ENCODE measurements around the gene ARF4. TPM values are rescaled to one million over a fixed set of nuclear protein-coding genes. Genes with fewer than 3 reads are reported as not detected.
A peak's percentile ranks its signal among the peaks of the same experiment; 100 is the strongest.

Gene ARF4
- total and polyA plus RNA-seq, 10 of the 15 experiments (the other 5 are each of a cell fraction or from before 2014, with no cell fraction given) = 66.2 to 283 (median 128) TPM

- TF ChIP-seq IRF4 (IDR thresholded peaks at IDR 0.05; ENCODE audit: low read depth, low read length) (peak; percentile 81), TCF3 (IDR thresholded peaks at IDR 0.05; ENCODE audit: borderline replicate concordance, insufficient read depth, low read depth, low read length) (peak; percentile 71), REST (IDR thresholded peaks at IDR 0.05; ENCODE audit: low read depth, low read length) (no peak), PBX3 (IDR thresholded peaks at IDR 0.05; ENCODE audit: insufficient replicate concordance, low read depth, low read length) (peak; percentile 11), E4F1 (IDR thresholded peaks at IDR 0.05; ENCODE audit: borderline replicate concordance, partially characterized antibody) (peak; percentile 94), POLR2A (IDR thresholded peaks at IDR 0.05; ENCODE audit: low read depth, low read length) (peak; percentile 98), CTCF (IDR thresholded peaks at IDR 0.05 in 2 of 3, conservative IDR thresholded peaks at IDR 0.05 in 1 of 3; ENCODE audit: control insufficient read depth in 2 of 3, extremely low read depth in 1 of 3, insufficient read depth in 1 of 3, low read depth in 3 of 3, low read length in 3 of 3) (no peak), BHLHE40 (IDR thresholded peaks at IDR 0.05; ENCODE audit: borderline replicate concordance in 1 of 2, low read depth in 2 of 2, low read length in 1 of 2) (peak; percentile 91 to 94; a peak in 3 of 4 replicates), E2F8 (IDR thresholded peaks at IDR 0.05; ENCODE audit: low read depth, partially characterized antibody) (peak; percentile 97), RAD21 (IDR thresholded peaks at IDR 0.05; ENCODE audit: insufficient read depth, low read depth, low read length) (no peak), PML (IDR thresholded peaks at IDR 0.05; ENCODE audit: low read length) (peak; percentile 79), ZBTB33 (IDR thresholded peaks at IDR 0.05) (no peak), YY1 (IDR thresholded peaks at IDR 0.05; ENCODE audit: low read depth, low read length) (peak; percentile 78)
These were observed 41.2 kb downstream of the ARF4 start, which contains the start of gene PDE12 (continued) for GRCh38 chr3:57555738-57556458.
